GM12878 (cell line): ENCODE results near the gene MBD3L5. TPM values are rescaled to one million over a fixed set of nuclear protein-coding genes. Genes with fewer than 3 reads are reported as not detected.

Experiments
- ATAC-seq: fragments of 200-7000 bp; cut with Tn5 transposase; 3 replicates; pipeline ENCODE4 v1.9.1; 2020; ENCODE audit warnings: mild to moderate bottlenecking, moderate library complexity
- BruUV-seq: library from RNA; stranded (reverse); fragments of 400-500 nt; replicated peaks from 2 replicates; lab custom pipeline; 2021; lab: Mats Ljungman, UMichigan
- CTCF ChIA-PET: fragments of 300-600 bp; sonication (Branson Sonifier 250); formaldehyde crosslinking; extraction: SDS; loops from one replicate; lab custom pipeline; 2021; ENCODE audit warnings: inconsistent platforms; lab: Yijun Ruan, JAX
- POLR2A ChIA-PET: fragments of 350-600 bp; formaldehyde crosslinking; extraction: SDS; loops from one replicate; lab custom pipeline; 2021; ENCODE audit warnings: inconsistent platforms; lab: Charles Lee
- RAD21 ChIA-PET: fragments of 300-600 bp; sonication (Branson Sonifier 250); formaldehyde crosslinking; loops from one replicate; lab custom pipeline; 2023; ENCODE audit warnings: antibody characterized with exemption; ENCODE audit not compliant: unreplicated experiment; lab: Charles Lee
- SMC1A ChIA-PET: fragments of 300-600 bp; sonication (Branson Sonifier 250); formaldehyde crosslinking; loops from one replicate; lab custom pipeline; 2023; ENCODE audit not compliant: unreplicated experiment, uncharacterized antibody; lab: Charles Lee
- DNase-seq: peaks from one replicate; pipeline ENCODE4 v3.0.0-alpha.2; 2011; ENCODE audit warnings: low read depth, low spot score
- FAIRE-seq: peaks from 3 replicates; lab custom pipeline; 2011; peaks lifted over from hg19 to GRCh38; lab: Jason Lieb, UNC
- H2AFZ ChIP-seq: 2 replicates; pipeline ENCODE4 v1.6.0; 2011; ENCODE audit warnings: low read depth, low read length, control low read depth; ENCODE audit not compliant: control insufficient read depth
- H3K27ac ChIP-seq: 2 replicates; pipeline ENCODE4 v1.5.1; 2011; ENCODE audit warnings: control low read depth; ENCODE audit not compliant: control insufficient read depth, insufficient read depth
- H3K27me3 ChIP-seq, 2 experiments: replicated peaks in 1 of 2; 2 replicates each; pipeline versions ENCODE4 v1.6.0 to v1.6.1; 2011; ENCODE audit warnings: low read length in 1 of 2; ENCODE audit not compliant: control insufficient read depth in 2 of 2, insufficient read depth in 2 of 2
- H3K36me3 ChIP-seq, 2 experiments: 2 replicates each; pipeline ENCODE4 v1.5.1; 2011; ENCODE audit warnings: low read length in 1 of 2; ENCODE audit not compliant: control insufficient read depth in 2 of 2, insufficient read depth in 2 of 2
- H3K4me1 ChIP-seq: 2 replicates; pipeline ENCODE4 v1.6.1; 2011; ENCODE audit warnings: mild to moderate bottlenecking, low read length, moderate library complexity, mixed read lengths; ENCODE audit not compliant: control insufficient read depth, insufficient read depth
- H3K4me2 ChIP-seq: 2 replicates; pipeline ENCODE4 v1.6.0; 2011; ENCODE audit warnings: control low read depth; ENCODE audit not compliant: control insufficient read depth, insufficient read depth
- H3K4me3 ChIP-seq: fragments of 200-600 bp; sonication (generic); 2 replicates; pipeline ENCODE4 v1.5.1; 2016
- H3K79me2 ChIP-seq: 2 replicates; pipeline ENCODE4 v1.6.0; 2011; ENCODE audit warnings: low read length; ENCODE audit not compliant: control insufficient read depth, insufficient read depth
- H3K9ac ChIP-seq: 2 replicates; pipeline ENCODE4 v1.8.0; 2011; ENCODE audit warnings: low read length, control low read depth, mixed read lengths; ENCODE audit not compliant: control insufficient read depth, insufficient read depth
- H3K9me3 ChIP-seq: replicated peaks from 3 replicates; pipeline ENCODE4 v1.5.1; 2011; ENCODE audit warnings: mild to moderate bottlenecking, low read length; ENCODE audit not compliant: control insufficient read depth, insufficient read depth
- H4K20me1 ChIP-seq: 2 replicates; pipeline ENCODE4 v1.6.0; 2011; ENCODE audit not compliant: control insufficient read depth, insufficient read depth
- CHD1 ChIP-seq: IDR thresholded peaks from 2 replicates; pipeline ENCODE4 v1.6.1; 2012; ENCODE audit warnings: low read depth, low read length, improper control_type of control experiment
- FOS ChIP-seq: IDR thresholded peaks from 3 replicates; pipeline ENCODE4 v1.6.1; 2011; ENCODE audit warnings: borderline replicate concordance; ENCODE audit not compliant: insufficient read length; ENCODE audit errors: extremely low read depth
- NBN ChIP-seq: fragments of 450-650 bp; IDR thresholded peaks from 2 replicates; pipeline ENCODE4 v1.6.1; 2016
- NFYB ChIP-seq: IDR thresholded peaks from 2 replicates; pipeline ENCODE4 v1.6.1; 2011; ENCODE audit warnings: low read depth, mild to moderate bottlenecking, low read length, improper control_type of control experiment, moderate library complexity; ENCODE audit not compliant: insufficient read depth
- NRF1 ChIP-seq: conservative IDR thresholded peaks from 2 replicates; pipeline ENCODE4 v1.6.1; 2011; ENCODE audit warnings: mild to moderate bottlenecking, low read depth, low read length, improper control_type of control experiment
- PML ChIP-seq: IDR thresholded peaks from 2 replicates; pipeline ENCODE4 v1.6.1; 2012; ENCODE audit warnings: low read length, inconsistent platforms
- STAT1 ChIP-seq: fragments of 450-650 bp; conservative IDR thresholded peaks from 2 replicates; pipeline ENCODE4 v1.6.1; 2014; ENCODE audit warnings: antibody characterized with exemption, mild to moderate bottlenecking
- ZZZ3 ChIP-seq: IDR thresholded peaks from 2 replicates; pipeline ENCODE4 v1.6.1; 2011; ENCODE audit warnings: low read depth; ENCODE audit not compliant: control insufficient read depth, insufficient read length
- WGBS: methylation state at CpG from one replicate; pipeline ENCODE4 v1.1.6; 2016; ENCODE audit warnings: low lambda C conversion rate; ENCODE audit not compliant: insufficient replicate concordance, insufficient coverage; ENCODE audit errors: missing lambda C conversion rate; 5-methylcytosine and 5-hydroxymethylcytosine counted together
- in situ Hi-C: fragments of 300-500 bp; cut with MboI; formaldehyde crosslinking; loops from 9 replicates; pipeline ENCODE4 v1.14.3; 2018; ENCODE audit warnings: mixed read lengths
- intact Hi-C: fragments of 100-400 bp; cut with micrococcal nuclease; formaldehyde crosslinking; loops from one replicate; pipeline ENCODE4 v1.14.2; 2022; ENCODE audit not compliant: unreplicated experiment
- polyA plus RNA-seq, 11 experiments: library from polyadenylated mRNA; depleted of rRNA in 4 of 11; unstranded in 6 of 11; stranded (reverse) in 5 of 11; fragments of >200 nt; fragmentation: Nextera tagmentation in 4 of 11; fragmentation: Illumina TruSeq in 1 of 11; extraction: Ambion mirVana in 4 of 11; extraction: Trizol in 1 of 11; gene quantifications; 1 replicate in 1 of 11; 2 replicates in 10 of 11; pipeline versions ENCODE4 v1.2.1 to v1.2.3, GENCODE V29; 2011 to 2016; ENCODE audit warnings: inconsistent platforms in 2 of 11, missing spikeins in 2 of 11, low read depth in 1 of 11
- total RNA-seq, 4 experiments: library from RNA; depleted of rRNA in 3 of 4; stranded (reverse); fragments of >200 nt in 3 of 4; fragmentation: Illumina TruSeq in 1 of 4; extraction: Trizol in 1 of 4; gene quantifications; 2 replicates each; pipeline versions ENCODE4 v1.2.1 to v1.2.3, GENCODE V29; 2013 to 2021
- TF ChIP-seq, protein P1 (sequence below): fragments of 450-650 bp; IDR thresholded peaks from 2 replicates; pipeline ENCODE4 v1.6.1; 2016; ENCODE audit warnings: mild to moderate bottlenecking
- TF ChIP-seq, protein P2 (sequence below): fragments of 450-650 bp; IDR thresholded peaks from 2 replicates; pipeline ENCODE4 v1.6.1; 2018; ENCODE audit warnings: mild to moderate bottlenecking, low read depth, moderate library complexity; ENCODE audit not compliant: partially characterized antibody
- TF ChIP-seq, protein P3 (sequence below): fragments of 450-650 bp; IDR thresholded peaks from 2 replicates; pipeline ENCODE4 v1.6.1; 2017; ENCODE audit warnings: mild to moderate bottlenecking, moderate library complexity

The MBD3L5 gene
- total and polyA plus RNA-seq, 10 of the 15 experiments (the other 5 are each of a cell fraction or from before 2014, with no cell fraction given), result not detected

- TF ChIP-seq, protein P1, sequence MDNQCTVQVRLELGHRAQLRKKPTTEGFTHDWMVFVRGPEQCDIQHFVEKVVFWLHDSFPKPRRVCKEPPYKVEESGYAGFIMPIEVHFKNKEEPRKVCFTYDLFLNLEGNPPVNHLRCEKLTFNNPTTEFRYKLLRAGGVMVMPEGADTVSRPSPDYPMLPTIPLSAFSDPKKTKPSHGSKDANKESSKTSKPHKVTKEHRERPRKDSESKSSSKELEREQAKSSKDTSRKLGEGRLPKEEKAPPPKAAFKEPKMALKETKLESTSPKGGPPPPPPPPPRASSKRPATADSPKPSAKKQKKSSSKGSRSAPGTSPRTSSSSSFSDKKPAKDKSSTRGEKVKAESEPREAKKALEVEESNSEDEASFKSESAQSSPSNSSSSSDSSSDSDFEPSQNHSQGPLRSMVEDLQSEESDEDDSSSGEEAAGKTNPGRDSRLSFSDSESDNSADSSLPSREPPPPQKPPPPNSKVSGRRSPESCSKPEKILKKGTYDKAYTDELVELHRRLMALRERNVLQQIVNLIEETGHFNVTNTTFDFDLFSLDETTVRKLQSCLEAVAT, result no peak
- TF ChIP-seq ZZZ3 (no peak), FOS (no peak), PML (no peak), STAT1 (no peak), CHD1 (no peak), NRF1 (no peak), NFYB (no peak)
Measured at GRCh38 chr19:6996810-6997209, 33.6 kb upstream of the MBD3L5 start (continued).

DNA sequence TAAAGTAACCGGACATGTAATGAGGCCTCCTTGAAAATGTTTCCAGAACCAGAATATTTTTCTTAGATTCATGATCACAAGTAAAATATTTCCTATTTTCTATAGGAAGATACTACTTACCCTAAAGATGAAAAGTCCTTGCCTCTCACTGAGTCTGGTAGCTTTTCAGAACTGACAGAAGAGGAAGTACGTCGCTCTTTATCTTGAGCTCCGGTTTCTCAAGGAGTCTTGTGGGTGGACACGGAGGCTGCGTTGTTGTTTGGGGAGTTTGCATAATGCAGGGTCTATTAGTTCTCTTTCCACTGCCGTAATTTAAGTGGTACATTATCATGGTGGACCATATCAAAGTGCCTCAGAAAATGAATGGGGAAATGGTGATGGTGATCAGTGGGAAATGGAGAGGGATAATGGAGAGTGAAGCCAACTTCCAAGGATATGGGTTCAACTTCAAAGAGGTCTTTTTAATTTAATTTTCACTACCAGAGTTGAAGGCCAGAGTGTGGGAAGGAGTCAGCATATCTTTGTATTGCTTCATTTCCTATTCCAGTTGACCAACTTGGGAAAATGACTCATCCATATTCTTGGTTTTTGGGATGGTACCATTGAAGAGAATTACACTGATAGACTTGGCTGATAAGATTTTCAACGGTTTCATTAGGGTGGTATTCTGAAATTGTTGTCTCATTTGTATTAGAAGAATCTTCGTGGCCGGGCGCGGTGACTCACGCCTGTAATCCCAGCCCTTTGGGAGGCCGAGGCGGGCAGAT lies 32.5 kb upstream of the MBD3L5 start:
- no peaks in the 10 kb centered on the region for H3K4me1 ChIP-seq
- H3K79me2 ChIP-seq, result no peaks in the 10 kb centered on the region
- no peaks in the 10 kb centered on the region for H3K27me3 ChIP-seq
- no TSS peak for BruUV-seq
- ATAC-seq (peak; percentile 80), DNase-seq (no peak), FAIRE-seq (no peak)
- ChIA-PET CTCF (interaction anchor here (0.6 to 1.5 kb wide), 7 partner anchors 9 to 339 kb away, joined by 3 to 7 read pairs (median 3); no protein-coding TSS in a partner anchor), POLR2A (interaction anchor here (0.5 to 2.4 kb wide), 13 partner anchors 8 to 353 kb away, joined by 3 to 13 read pairs (median 5); partner anchors contain the start of genes VAV1 and ZNF557), SMC1A (interaction anchor here (0.6 to 2.1 kb wide), 12 partner anchors 8 to 625 kb away, joined by 3 to 13 read pairs (median 4); partner anchors contain the start of genes ALKBH7 and ZNF557), RAD21 (interaction anchor here (0.7 to 1.8 kb wide), 13 partner anchors 9 to 343 kb away, joined by 3 to 9 read pairs (median 5); partner anchors contain the start of gene ZNF557)
- H3K4me3 ChIP-seq, result no peak overlapping the region
- H3K36me3 ChIP-seq, result no peaks in the 10 kb centered on the region
- H4K20me1 ChIP-seq, result no peaks in the 10 kb centered on the region
- in situ Hi-C loops, result no loop called here
- no peak overlapping the region for H3K27ac ChIP-seq
- 49% methylated on average over 15 of the region's 15 CpGs for WGBS
- H3K9me3 ChIP-seq, result peaks cover 3% of the 10 kb centered on the region; the same call in 1 of the 3 replicates
- intact Hi-C loops, result no loop called here
- 0 out of 2 replicates have a peak overlapping the region, but pooled peaks have one; percentile 9 for H3K4me2 ChIP-seq
- no peak overlapping the region for H2AFZ ChIP-seq
- H3K9ac ChIP-seq, result no peak overlapping the region
- TF ChIP-seq, protein P2, sequence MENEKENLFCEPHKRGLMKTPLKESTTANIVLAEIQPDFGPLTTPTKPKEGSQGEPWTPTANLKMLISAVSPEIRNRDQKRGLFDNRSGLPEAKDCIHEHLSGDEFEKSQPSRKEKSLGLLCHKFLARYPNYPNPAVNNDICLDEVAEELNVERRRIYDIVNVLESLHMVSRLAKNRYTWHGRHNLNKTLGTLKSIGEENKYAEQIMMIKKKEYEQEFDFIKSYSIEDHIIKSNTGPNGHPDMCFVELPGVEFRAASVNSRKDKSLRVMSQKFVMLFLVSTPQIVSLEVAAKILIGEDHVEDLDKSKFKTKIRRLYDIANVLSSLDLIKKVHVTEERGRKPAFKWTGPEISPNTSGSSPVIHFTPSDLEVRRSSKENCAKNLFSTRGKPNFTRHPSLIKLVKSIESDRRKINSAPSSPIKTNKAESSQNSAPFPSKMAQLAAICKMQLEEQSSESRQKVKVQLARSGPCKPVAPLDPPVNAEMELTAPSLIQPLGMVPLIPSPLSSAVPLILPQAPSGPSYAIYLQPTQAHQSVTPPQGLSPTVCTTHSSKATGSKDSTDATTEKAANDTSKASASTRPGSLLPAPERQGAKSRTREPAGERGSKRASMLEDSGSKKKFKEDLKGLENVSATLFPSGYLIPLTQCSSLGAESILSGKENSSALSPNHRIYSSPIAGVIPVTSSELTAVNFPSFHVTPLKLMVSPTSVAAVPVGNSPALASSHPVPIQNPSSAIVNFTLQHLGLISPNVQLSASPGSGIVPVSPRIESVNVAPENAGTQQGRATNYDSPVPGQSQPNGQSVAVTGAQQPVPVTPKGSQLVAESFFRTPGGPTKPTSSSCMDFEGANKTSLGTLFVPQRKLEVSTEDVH, result no peak
- TF ChIP-seq, protein P3, sequence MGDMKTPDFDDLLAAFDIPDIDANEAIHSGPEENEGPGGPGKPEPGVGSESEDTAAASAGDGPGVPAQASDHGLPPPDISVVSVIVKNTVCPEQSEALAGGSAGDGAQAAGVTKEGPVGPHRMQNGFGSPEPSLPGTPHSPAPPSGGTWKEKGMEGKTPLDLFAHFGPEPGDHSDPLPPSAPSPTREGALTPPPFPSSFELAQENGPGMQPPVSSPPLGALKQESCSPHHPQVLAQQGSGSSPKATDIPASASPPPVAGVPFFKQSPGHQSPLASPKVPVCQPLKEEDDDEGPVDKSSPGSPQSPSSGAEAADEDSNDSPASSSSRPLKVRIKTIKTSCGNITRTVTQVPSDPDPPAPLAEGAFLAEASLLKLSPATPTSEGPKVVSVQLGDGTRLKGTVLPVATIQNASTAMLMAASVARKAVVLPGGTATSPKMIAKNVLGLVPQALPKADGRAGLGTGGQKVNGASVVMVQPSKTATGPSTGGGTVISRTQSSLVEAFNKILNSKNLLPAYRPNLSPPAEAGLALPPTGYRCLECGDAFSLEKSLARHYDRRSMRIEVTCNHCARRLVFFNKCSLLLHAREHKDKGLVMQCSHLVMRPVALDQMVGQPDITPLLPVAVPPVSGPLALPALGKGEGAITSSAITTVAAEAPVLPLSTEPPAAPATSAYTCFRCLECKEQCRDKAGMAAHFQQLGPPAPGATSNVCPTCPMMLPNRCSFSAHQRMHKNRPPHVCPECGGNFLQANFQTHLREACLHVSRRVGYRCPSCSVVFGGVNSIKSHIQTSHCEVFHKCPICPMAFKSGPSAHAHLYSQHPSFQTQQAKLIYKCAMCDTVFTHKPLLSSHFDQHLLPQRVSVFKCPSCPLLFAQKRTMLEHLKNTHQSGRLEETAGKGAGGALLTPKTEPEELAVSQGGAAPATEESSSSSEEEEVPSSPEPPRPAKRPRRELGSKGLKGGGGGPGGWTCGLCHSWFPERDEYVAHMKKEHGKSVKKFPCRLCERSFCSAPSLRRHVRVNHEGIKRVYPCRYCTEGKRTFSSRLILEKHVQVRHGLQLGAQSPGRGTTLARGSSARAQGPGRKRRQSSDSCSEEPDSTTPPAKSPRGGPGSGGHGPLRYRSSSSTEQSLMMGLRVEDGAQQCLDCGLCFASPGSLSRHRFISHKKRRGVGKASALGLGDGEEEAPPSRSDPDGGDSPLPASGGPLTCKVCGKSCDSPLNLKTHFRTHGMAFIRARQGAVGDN, result peak; percentile 41
- TF ChIP-seq NBN, result peak; percentile 34; the same call in 1 of the 2 replicates
